ENCODE results near the gene TTC16.

- TF ChIP-seq POLR2AphosphoS5 (IDR thresholded peaks at IDR 0.05) = no peak
- no peak for TF ChIP-seq CTCF (IDR thresholded peaks at IDR 0.05; ENCODE audit: poor library complexity, severe bottlenecking)
- no peak for TF ChIP-seq RAD21 (conservative IDR thresholded peaks at IDR 0.05)
- TF ChIP-seq TAF1 (IDR thresholded peaks at IDR 0.05; ENCODE audit: low read depth) = no peak
- no peak for TF ChIP-seq EP300 (conservative IDR thresholded peaks at IDR 0.05; ENCODE audit: poor library complexity, severe bottlenecking)
- TF ChIP-seq SMC3 (conservative IDR thresholded peaks at IDR 0.05; ENCODE audit: poor library complexity) = no peak
These were observed 43.0 kb downstream of the TTC16 start for GRCh38 chr9:127758843-127759242.

Data from neural cell (in vitro differentiated cells).